GM12891 (cell line): ENCODE data around the gene MYO1D.

Experiments used
- POLR2A ChIP-seq: IDR thresholded peaks from 2 replicates; pipeline ENCODE4 v1.6.1; 2011; ENCODE audit warnings: low read depth, low read length, control low read depth
- POLR2AphosphoS5 ChIP-seq: IDR thresholded peaks from 2 replicates; pipeline ENCODE4 v1.6.1; 2011; ENCODE audit warnings: low read depth, low read length, control low read depth

DNA sequence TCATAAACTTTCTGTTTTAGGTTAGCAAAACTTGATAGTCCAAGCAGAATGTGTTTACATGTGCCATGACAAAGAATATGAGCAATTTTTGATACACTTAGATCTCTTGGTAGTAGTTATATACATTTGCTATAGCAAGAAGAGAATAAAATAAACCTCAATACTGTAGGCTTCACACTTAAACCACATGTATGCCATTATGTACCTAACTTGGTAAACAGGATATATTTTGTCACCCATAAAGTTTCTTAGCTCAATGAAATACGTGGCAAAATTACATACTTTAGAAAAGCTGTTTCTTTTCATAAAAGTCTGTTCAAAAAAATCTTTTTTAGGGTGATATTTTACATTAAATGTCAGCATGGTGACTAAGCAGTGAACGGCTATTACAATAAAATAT, 184.7 kb downstream of the MYO1D start:
- TF ChIP-seq POLR2AphosphoS5: no peak
- no peak for TF ChIP-seq POLR2A
